Measurements from ENCODE around the gene C16orf74.

Gene C16orf74

DNA sequence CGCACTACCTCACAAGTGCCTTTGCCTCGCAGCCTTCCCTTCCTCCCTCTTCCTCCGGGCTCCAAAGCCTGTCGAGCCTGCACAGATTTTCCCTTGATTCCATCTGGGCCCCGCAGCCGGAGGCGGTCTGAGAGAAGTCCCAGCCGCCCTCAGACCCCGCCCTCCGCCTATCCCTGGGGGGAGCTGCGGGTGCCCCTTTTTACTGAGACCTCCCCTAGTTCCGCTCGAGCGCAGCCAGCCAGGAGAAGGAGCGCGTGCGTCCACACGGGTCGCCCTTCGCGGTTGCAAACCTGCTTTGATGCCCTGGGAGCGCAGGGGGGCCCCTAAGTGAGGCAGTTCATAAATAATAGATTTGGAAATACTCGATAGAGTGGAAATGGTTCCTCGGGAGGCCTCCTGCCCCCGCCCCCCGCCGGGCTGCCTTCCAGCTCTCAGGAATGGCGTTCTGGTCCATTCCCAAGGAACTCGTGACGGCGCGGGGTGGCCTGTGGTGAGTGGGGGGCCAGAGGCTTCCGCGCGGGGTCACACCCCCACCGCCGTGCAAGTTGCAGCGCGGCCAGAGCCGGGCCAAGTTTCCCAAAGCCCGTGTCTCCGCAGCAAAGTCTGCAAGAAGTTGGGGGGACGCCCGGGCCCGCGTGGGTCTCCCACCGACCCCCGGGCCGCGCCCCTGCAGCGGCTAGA is 610 bp downstream of the C16orf74 start:
- CTCF ChIA-PET: no interaction called here

DNA sequence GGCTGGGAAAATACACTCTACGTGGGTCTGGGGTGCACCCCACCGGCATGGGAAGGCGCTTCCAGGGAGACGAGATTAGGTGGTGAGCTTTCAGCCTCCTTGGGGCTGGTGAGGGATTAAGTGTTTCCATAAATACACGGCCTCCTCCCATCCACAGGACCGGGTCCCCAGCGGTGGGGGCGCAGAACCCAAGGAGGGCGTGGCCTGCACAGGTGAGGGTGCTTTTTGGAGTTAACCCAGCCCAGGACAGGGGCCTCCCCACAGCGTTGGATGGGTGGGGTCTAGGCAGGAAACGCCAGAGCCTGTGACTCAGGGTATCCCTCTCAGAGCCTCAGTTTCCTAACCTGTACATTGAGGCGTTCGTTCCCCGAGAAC is 1.1 kb downstream of the C16orf74 start:
- H3K4me1 Mint-ChIP-seq: peaks cover 11% of the 10 kb centered on the region
- peaks cover 83% of the 10 kb centered on the region for H3K27me3 Mint-ChIP-seq
- H3K36me3 Mint-ChIP-seq: no peaks in the 10 kb centered on the region
- peak; percentile 24 for DNase-seq
- no peak overlapping the region for H3K27ac Mint-ChIP-seq
- CTCF ChIA-PET: no interaction called here
- peak overlapping the region; percentile 66 for H3K4me3 Mint-ChIP-seq
- no peaks in the 10 kb centered on the region for H3K9me3 Mint-ChIP-seq

More for the DNA sequence above, 610 bp downstream of the C16orf74 start:
- Mint-ChIP-seq H3K27me3 (peaks cover 82% of the 10 kb centered on the region), H3K36me3 (no peaks in the 10 kb centered on the region), H3K9me3 (no peaks in the 10 kb centered on the region), H3K27ac (no peak overlapping the region), H3K4me3 (peak overlapping the region; percentile 66), H3K4me1 (peaks cover 11% of the 10 kb centered on the region)
- peak; percentile 38 for DNase-seq

DNA sequence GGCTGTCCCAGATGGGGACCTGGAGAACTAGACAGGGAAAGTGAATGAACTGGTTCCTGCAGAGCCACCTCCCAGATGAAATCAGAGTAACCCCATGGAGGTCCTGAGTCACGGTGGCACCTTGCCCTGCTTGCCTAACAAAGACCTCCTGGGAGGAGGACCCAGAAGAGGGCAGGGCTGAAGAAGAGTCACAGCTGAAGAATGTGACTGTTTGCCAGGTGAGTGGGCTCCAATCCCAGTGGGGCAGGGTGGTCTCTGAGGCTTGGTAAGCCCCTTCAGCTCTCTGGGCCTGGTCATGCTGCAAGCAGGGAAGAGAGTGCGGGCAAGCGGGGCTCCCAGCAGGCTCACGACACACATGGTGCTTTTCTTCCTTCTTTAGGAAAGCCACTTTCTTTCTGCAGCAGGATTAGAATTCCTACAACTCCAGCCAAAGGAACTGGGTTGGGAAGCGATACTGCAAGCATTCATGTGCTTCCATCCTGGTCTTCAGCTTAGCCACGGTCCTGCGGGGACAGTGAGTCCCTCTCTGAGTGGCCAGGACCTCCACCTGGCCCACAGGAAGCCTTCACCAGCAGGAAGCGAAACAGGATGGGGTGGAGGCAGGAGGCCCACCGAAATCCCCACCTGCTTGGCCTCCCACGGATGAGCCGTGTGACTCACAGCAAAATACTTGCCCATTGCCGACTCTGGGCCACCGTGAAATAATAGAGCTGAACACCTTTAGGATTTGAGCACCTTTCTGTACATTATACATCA is 4.3 kb downstream of the C16orf74 start:
- Mint-ChIP-seq H3K4me3 (no peak overlapping the region), H3K27me3 (peaks cover 58% of the 10 kb centered on the region), H3K4me1 (peaks cover 9% of the 10 kb centered on the region), H3K36me3 (no peaks in the 10 kb centered on the region), H3K27ac (no peak overlapping the region), H3K9me3 (no peaks in the 10 kb centered on the region)
- CTCF ChIA-PET: no interaction called here
- DNase-seq: no peak

DNA sequence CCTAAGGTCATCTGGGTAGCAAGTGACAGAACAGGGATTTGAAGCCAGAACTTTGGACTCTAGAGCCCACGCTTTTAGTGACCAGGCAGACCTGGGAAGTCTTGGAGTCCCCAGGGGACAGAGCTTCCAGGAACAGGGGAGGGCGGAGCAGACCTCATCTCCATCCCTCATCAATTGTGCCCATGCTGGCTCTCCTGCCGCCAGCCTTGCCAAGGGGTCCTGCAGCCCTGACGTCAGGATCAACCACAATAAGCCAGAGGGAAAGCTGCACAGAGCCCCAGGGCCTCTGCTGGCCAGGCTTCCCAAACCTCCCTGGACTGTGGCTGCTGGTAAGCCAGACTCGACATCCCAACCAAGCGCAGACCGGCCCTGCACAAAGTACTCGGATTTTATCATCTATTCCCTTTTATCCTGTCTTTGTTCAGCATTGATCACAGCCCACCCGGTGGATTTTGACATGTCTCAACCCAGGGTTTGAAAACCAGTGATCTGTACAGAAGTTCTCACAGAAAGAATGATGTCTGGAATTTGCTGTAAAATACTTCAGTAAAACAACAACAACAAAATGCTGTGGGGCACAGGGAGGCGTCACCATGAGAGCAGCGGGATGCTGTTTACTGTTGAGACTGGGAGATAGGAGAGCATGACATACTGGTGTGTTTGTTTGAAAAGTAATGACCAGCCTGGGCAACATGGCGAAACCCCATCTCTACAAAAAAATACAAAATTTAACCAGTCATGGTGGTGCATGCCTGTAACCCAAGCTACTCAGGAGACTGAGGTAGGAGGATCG is 11.8 kb downstream of the C16orf74 start:
- no peak overlapping the region for H3K27ac Mint-ChIP-seq
- H3K36me3 Mint-ChIP-seq: no peaks in the 10 kb centered on the region
- peaks cover 19% of the 10 kb centered on the region for H3K27me3 Mint-ChIP-seq
- CTCF ChIA-PET: no interaction called here
- no peaks in the 10 kb centered on the region for H3K9me3 Mint-ChIP-seq
- peaks cover 19% of the 10 kb centered on the region for H3K4me1 Mint-ChIP-seq
- no peak overlapping the region for H3K4me3 Mint-ChIP-seq
- DNase-seq: no peak

DNA sequence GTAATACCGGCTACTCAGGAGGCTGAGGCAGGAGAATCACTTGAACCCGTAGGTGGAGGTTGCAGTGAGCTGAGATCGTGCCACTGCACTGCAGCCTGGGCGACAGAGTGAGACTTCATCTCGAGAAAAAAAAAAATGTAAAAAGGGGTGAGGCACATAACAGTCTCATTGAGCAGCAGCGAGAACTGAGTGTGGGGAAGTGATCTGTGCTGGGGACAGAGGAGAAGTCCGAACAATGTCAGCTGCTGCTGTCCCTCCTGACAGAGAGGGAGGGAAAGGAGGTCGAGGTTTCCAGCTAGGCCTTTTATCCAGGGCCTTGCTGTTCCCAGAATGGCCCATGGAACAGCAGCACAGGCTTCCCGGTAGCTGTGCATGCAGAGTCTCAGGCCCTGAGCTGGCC is 14.0 kb downstream of the C16orf74 start:
- Mint-ChIP-seq H3K27me3 (peaks cover 19% of the 10 kb centered on the region), H3K27ac (no peak overlapping the region), H3K4me3 (no peak overlapping the region), H3K4me1 (peaks cover 32% of the 10 kb centered on the region), H3K36me3 (no peaks in the 10 kb centered on the region), H3K9me3 (no peaks in the 10 kb centered on the region)
- DNase-seq: no peak
- CTCF ChIA-PET: interaction anchor here (0.7 to 1.7 kb wide), 2 partner anchors 20 to 27 kb away, joined by 3 to 5 read pairs; no protein-coding TSS in a partner anchor

DNA sequence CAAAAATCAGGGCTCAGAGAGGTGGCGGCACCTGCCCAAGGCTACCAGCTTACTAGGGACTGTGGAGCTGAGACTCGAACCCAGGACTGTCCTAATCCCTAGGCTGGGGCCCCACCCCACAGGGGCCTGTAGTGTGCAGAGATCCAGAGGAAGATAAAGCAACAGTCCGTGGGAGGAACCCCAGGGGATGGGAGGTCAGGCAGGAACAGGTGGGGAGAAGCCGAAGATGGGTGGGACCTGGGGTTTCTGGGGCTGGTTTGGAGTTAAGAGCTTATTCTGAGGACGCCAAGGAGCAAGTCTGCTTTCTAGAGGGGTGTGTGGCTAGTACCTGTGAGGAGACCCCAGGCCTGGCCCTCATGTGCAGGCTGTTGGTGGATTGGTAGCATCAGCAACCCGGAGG is 14.9 kb downstream of the C16orf74 start:
- peak overlapping the region; percentile 83 for H3K27ac Mint-ChIP-seq
- H3K9me3 Mint-ChIP-seq: no peaks in the 10 kb centered on the region
- no peak for DNase-seq
- CTCF ChIA-PET: interaction anchor here (0.7 to 1.7 kb wide), 3 partner anchors 19 to 120 kb away, joined by 3 to 5 read pairs (median 4); no protein-coding TSS in a partner anchor
- H3K36me3 Mint-ChIP-seq: no peaks in the 10 kb centered on the region
- peaks cover 32% of the 10 kb centered on the region for H3K4me1 Mint-ChIP-seq
- H3K4me3 Mint-ChIP-seq: peak overlapping the region; percentile 33
- H3K27me3 Mint-ChIP-seq: peaks cover 12% of the 10 kb centered on the region

DNA sequence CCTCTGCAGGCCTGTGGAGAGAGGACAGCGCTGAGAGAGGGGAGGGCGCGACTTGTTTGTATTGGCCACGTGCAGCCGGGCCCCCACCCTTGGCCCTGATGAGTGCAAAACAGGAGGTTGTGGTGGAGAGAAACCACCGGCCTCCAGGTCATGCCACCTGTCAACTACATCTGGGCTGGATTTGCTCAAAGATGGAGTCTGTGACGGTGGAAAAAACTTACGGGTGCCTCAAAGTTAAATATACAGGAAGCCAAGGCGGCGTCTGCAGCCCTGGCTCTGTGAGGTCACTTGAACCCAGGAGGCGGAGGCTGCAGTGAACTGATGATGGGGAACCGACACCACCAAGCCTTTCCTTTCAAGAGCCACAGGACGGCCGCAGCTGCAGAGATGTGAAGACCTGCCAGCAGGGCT is 15.7 kb downstream of the C16orf74 start:
- Mint-ChIP-seq H3K27me3 (peaks cover 11% of the 10 kb centered on the region), H3K4me1 (peaks cover 32% of the 10 kb centered on the region), H3K4me3 (peak overlapping the region; percentile 33), H3K9me3 (no peaks in the 10 kb centered on the region), H3K27ac (peak overlapping the region; percentile 83), H3K36me3 (no peaks in the 10 kb centered on the region)
- CTCF ChIA-PET: no interaction called here
- peak; percentile 85 for DNase-seq

DNA sequence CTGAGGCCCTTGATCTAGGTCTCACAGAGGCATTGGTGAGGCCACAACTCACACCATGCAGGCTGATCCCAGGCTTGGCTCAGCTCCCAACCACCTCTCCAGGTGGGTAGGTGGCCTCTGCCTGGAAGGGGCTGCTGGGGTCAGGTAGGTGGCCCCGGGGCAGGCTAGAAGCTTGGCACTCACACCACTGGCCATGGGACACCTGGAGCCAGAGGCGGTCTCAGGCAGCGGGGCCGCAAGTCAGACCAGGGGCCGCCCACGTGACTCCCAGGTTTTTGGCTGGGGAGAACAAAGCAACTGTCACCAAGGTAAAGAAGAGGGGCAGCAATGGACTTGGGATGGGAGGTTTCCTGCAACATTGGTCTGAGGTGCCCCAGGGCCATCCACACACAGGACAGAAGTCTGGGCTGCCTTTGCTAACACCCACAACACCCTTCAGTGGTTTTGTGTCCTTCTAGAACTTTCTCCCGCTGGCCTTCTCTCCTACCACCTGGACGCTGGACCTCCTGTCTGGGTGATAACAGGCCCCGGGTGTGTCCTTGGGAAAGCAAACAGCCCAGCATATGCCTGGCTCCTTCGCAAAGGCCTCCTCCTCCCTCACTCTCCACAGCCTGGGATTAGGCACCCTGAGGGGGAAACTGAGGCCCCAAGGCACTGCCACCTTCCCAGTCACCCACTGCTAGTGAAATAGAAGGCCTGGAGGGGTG is 16.4 kb downstream of the C16orf74 start:
- DNase-seq: no peak

DNA sequence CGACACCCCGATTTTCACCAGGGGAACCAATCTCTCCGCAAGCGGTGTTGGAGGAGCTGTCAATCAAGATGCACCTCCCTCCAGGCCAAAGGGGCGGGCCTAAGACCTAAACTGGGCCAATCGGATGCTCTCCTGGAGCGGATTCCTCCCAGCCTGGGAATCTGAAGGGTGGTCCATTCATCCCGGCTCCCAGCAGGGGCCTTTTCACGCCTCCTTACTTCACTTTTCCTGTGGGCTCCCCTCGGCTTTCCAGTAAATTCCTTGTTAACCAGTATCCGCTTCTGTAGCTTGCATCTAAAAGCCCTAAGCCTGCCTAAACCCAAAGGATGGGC is 17.1 kb downstream of the C16orf74 start:
- Mint-ChIP-seq H3K27me3 (peaks cover 8% of the 10 kb centered on the region), H3K4me3 (no peak overlapping the region), H3K36me3 (no peaks in the 10 kb centered on the region), H3K27ac (no peak overlapping the region), H3K4me1 (peaks cover 32% of the 10 kb centered on the region), H3K9me3 (no peaks in the 10 kb centered on the region)
- DNase-seq: no peak
- CTCF ChIA-PET: no interaction called here

More for the DNA sequence above, 16.4 kb downstream of the C16orf74 start:
- peak overlapping the region; percentile 33 for H3K4me3 Mint-ChIP-seq
- H3K27ac Mint-ChIP-seq: peak overlapping the region; percentile 83
- peaks cover 32% of the 10 kb centered on the region for H3K4me1 Mint-ChIP-seq
- H3K9me3 Mint-ChIP-seq: no peaks in the 10 kb centered on the region
- CTCF ChIA-PET: no interaction called here
- H3K27me3 Mint-ChIP-seq: peaks cover 8% of the 10 kb centered on the region
- H3K36me3 Mint-ChIP-seq: no peaks in the 10 kb centered on the region

DNA sequence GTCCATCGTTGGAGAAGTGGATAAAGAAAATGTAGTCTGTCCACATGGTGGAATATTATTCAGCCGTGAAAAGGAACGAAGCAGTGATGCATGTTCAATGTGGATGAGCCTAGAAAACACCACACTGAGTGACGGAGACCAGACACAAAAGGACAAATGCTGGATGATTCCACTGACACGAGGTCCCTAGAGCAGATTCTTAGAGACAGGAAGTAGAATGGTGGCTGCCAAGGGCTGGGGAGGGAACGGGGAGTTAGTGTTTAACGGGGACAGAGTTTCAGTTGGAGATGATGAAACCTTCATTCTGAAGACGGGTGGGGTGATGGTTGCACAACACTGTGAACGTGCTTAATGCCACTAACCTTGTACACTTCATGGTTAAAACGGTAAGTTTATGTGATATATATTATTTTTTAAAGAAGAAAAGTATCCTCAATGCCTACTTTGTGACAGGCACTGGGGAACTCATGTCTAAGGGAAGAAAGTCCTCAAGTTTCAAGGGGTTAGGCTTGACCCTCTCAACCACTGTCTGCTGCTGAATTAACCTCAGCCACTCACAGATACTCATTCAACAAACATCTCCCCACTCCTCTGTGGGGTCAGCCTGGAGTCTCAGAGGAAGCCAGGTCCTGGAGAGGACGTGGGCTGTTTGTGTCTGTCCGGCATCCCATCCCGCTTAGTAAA is 17.6 kb downstream of the C16orf74 start:
- no peaks in the 10 kb centered on the region for H3K36me3 Mint-ChIP-seq
- CTCF ChIA-PET: no interaction called here
- no peaks in the 10 kb centered on the region for H3K9me3 Mint-ChIP-seq
- H3K27me3 Mint-ChIP-seq: peaks cover 8% of the 10 kb centered on the region
- no peak for DNase-seq
- H3K4me3 Mint-ChIP-seq: no peak overlapping the region
- no peak overlapping the region for H3K27ac Mint-ChIP-seq
- peaks cover 32% of the 10 kb centered on the region for H3K4me1 Mint-ChIP-seq

DNA sequence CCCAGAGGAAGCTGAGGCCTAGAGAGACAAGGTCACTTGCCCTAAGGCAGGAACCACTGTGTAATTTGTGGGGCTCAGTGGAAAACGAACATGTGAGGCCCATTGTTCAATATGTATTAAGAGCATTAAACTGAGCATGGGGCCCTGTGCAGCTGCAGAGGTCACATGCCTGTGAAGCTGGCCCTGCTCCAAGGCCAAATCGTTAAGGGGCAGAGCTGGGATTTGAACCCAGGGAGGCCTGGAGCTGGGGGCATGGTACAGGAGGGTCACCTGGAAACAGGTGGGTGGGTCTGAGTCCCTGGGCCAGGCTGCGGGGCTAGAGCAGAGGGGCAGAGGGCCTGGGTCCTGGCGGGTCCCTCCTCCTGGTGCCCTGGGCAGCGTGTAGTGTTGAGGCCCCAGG is 19.7 kb downstream of the C16orf74 start:
- peaks cover 5% of the 10 kb centered on the region for H3K27me3 Mint-ChIP-seq
- no peak overlapping the region for H3K4me3 Mint-ChIP-seq
- no peaks in the 10 kb centered on the region for H3K36me3 Mint-ChIP-seq
- no peak overlapping the region for H3K27ac Mint-ChIP-seq
- peaks cover 29% of the 10 kb centered on the region for H3K4me1 Mint-ChIP-seq
- H3K9me3 Mint-ChIP-seq: no peaks in the 10 kb centered on the region
- DNase-seq: no peak
- CTCF ChIA-PET: no interaction called here

DNA sequence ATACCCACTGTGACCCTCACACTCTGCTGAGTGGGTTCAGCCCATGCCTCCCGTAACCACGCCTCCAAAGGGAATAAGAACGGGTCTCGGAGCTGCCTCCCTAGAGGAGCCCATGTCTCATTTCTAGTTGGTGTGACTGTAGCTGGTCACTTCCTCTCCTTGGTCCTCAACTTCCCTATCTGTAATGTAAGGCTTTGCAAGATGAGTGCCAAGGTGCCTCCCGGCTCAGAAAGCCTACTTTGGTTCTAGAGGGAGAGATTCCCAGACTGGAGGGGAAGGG is 20.8 kb downstream of the C16orf74 start:
- Mint-ChIP-seq H3K27me3 (no peaks in the 10 kb centered on the region), H3K4me1 (peaks cover 18% of the 10 kb centered on the region), H3K36me3 (no peaks in the 10 kb centered on the region), H3K9me3 (no peaks in the 10 kb centered on the region), H3K27ac (no peak overlapping the region), H3K4me3 (no peak overlapping the region)
- CTCF ChIA-PET: interaction anchor here (1.3 kb wide), 1 partner anchor 13 kb away, joined by 3 read pairs; no protein-coding TSS in a partner anchor
- no peak for DNase-seq

DNA sequence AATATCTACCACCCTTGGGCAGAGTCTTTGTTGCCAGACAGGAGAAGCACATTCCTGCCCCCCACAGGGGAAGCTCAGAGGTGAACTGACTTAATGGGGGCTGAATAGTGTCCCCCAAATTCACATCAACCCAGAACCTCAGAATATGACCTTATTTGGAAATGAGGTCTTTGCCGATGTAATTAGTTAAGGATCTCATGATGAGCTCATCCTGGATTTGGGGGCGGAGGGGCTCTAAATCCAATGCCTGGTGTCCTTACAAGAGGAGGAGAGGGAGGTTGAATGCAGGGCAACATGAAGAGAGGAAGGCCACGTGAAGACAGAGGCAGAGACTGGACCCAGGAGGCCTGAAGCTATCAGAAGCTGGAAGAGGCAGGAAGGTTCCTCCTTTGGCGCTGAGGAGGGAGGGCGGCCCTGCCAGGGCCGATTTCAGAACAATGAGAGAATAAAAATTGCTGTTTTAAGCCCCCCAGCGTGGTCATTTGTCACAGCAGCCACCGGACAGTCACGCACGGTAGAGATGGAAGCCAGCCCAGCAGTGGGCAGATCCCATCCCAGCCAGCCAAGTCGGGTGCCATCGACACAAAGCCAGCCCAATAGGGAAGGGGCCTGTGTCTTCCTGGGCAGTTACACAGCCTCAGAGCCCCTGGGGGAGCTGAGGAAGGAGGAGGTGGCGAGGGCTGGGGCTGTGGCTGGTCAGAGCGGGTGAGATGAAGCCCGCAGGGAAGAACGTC is 21.3 kb downstream of the C16orf74 start:
- Mint-ChIP-seq H3K27ac (no peak overlapping the region), H3K4me3 (no peak overlapping the region), H3K9me3 (no peaks in the 10 kb centered on the region), H3K36me3 (no peaks in the 10 kb centered on the region), H3K27me3 (no peaks in the 10 kb centered on the region), H3K4me1 (peaks cover 13% of the 10 kb centered on the region)
- CTCF ChIA-PET: interaction anchor here (1.3 kb wide), 1 partner anchor 12 kb away, joined by 3 read pairs; no protein-coding TSS in a partner anchor
- DNase-seq: no peak
